ENCODE results near the gene CUX1. TPM values are rescaled to one million over a fixed set of nuclear protein-coding genes. Genes with fewer than 3 reads are reported as not detected.

The CUX1 gene
- total and polyA plus RNA-seq, 10 of the 15 experiments (the other 5 are each of a cell fraction or from before 2014, with no cell fraction given) = 6.1 to 48.6 (median 25.9) TPM

GRCh38 chr7:101868191-101868950 lies 50.9 kb downstream of the CUX1 start:
- Histone ChIP-seq H3K79me2 (ENCODE audit: control insufficient read depth, insufficient read depth, low read length) (peaks cover 41% of the 10 kb centered on the region), H3K27ac (ENCODE audit: control insufficient read depth, insufficient read depth) (no peak overlapping the region), H3K27me3 (replicated peaks in 1 of 2; ENCODE audit: control insufficient read depth in 2 of 2, insufficient read depth in 2 of 2, low read length in 1 of 2) (no peaks in the 10 kb centered on the region), H3K4me1 (ENCODE audit: control insufficient read depth, insufficient read depth, low read length) (peaks cover 8% of the 10 kb centered on the region; the same call in 1 of the 2 replicates), H3K36me3 (ENCODE audit: control insufficient read depth in 2 of 2, insufficient read depth in 2 of 2, low read length in 1 of 2) (peaks cover 0 to 6% of the 10 kb centered on the region in 2 experiments; a peak in 2 of 4 replicates), H3K9ac (ENCODE audit: control insufficient read depth, insufficient read depth, low read length) (no peak overlapping the region), H2AFZ (ENCODE audit: control insufficient read depth, low read depth, low read length) (no peak overlapping the region), H3K4me3 (no peak overlapping the region), H4K20me1 (ENCODE audit: control insufficient read depth, insufficient read depth) (no peaks in the 10 kb centered on the region), H3K9me3 (replicated peaks; ENCODE audit: control insufficient read depth, insufficient read depth, low read length) (no peaks in the 10 kb centered on the region; the same call in 2 of the 3 replicates), H3K4me2 (ENCODE audit: control insufficient read depth, insufficient read depth) (no peak overlapping the region)
- WGBS (ENCODE audit: insufficient coverage, insufficient replicate concordance, low lambda C conversion rate, missing lambda C conversion rate) = 71% methylated on average over 11 of the region's 11 CpGs
- BruUV-seq (replicated peaks) = no TSS peak
- FAIRE-seq (no peak), ATAC-seq (no peak), DNase-seq (ENCODE audit: low read depth, low spot score) (no peak)
- SMC1A ChIA-PET (ENCODE audit: uncharacterized antibody, unreplicated experiment) = interaction anchor here (1.4 kb wide), 1 partner anchor 9 kb away, joined by 3 read pairs; no protein-coding TSS in a partner anchor
- intact Hi-C loops (cut with micrococcal nuclease; ENCODE audit: unreplicated experiment) (no loop called here), in situ Hi-C loops (cut with MboI) (no loop called here)
- POLR2A ChIA-PET = no interaction called here
- RAD21 ChIA-PET (ENCODE audit: unreplicated experiment) = no interaction called here
- CTCF ChIA-PET = interaction anchor here (0.7 kb wide), 1 partner anchor 395 kb away, joined by 3 read pairs; no protein-coding TSS in a partner anchor
- TF ChIP-seq NR2F1 (conservative IDR thresholded peaks at IDR 0.05) = no peak
- no peak for TF ChIP-seq ZBED1 (IDR thresholded peaks at IDR 0.05; ENCODE audit: borderline replicate concordance)
- no peak for TF ChIP-seq TBL1XR1 (IDR thresholded peaks at IDR 0.05; ENCODE audit: low read depth, low read length)
- TF ChIP-seq EGR1 (IDR thresholded peaks at IDR 0.05; ENCODE audit: borderline replicate concordance in 1 of 2, low read depth in 2 of 2, low read length in 2 of 2) = no peak
- TF ChIP-seq JUNB (IDR thresholded peaks at IDR 0.05) = no peak
- TF ChIP-seq CTCF (IDR thresholded peaks at IDR 0.05 in 2 of 3, conservative IDR thresholded peaks at IDR 0.05 in 1 of 3; ENCODE audit: control insufficient read depth in 2 of 3, extremely low read depth in 1 of 3, insufficient read depth in 1 of 3, low read depth in 3 of 3, low read length in 3 of 3) = no peak
- TF ChIP-seq PRDM15 (CRISPR knock-in tag; IDR thresholded peaks at IDR 0.05) = no peak
- no peak for TF ChIP-seq TCF7 (IDR thresholded peaks at IDR 0.05; ENCODE audit: borderline replicate concordance)
- TF ChIP-seq PML (IDR thresholded peaks at IDR 0.05; ENCODE audit: low read length) = no peak
- TF ChIP-seq ZSCAN29 (IDR thresholded peaks at IDR 0.05) = no peak
